ENCODE measurements around the gene FHOD3.

Gene FHOD3

GRCh38 chr18:36709315-36709714, 411.8 kb downstream of the FHOD3 start:
- H3K4me1 ChIP-seq (ENCODE audit: control insufficient read depth, insufficient read depth, low read length), result no peaks in the 10 kb centered on the region
- CTCF ChIA-PET, result interaction anchor here (3.2 kb wide), 1 partner anchor 22 kb away, joined by 24 read pairs; no protein-coding TSS in a partner anchor
- no peak overlapping the region for H3K4me3 ChIP-seq (ENCODE audit: low read depth, low read length)
- POLR2A ChIA-PET, result no interaction called here
- no peak for TF ChIP-seq ZNF221 (tag by site-specific recombination; IDR thresholded peaks at IDR 0.05; ENCODE audit: borderline replicate concordance)
- TF ChIP-seq HOXC10 (CRISPR knock-in tag; IDR thresholded peaks at IDR 0.05), result no peak
- TF ChIP-seq BCL6B (tag by site-specific recombination; IDR thresholded peaks at IDR 0.05), result no peak
- TF ChIP-seq ZNF132 (tag by site-specific recombination; IDR thresholded peaks at IDR 0.05; ENCODE audit: borderline replicate concordance), result no peak
- no peak for TF ChIP-seq ZNF843 (tag by site-specific recombination; IDR thresholded peaks at IDR 0.05)
- no peak for TF ChIP-seq ZNF266 (tag by site-specific recombination; IDR thresholded peaks at IDR 0.05; ENCODE audit: low read depth)
- TF ChIP-seq TCF7L2 (IDR thresholded peaks at IDR 0.05; ENCODE audit: borderline replicate concordance, low read depth, low read length), result no peak
- no peak for TF ChIP-seq ZNF555 (tag by site-specific recombination; conservative IDR thresholded peaks at IDR 0.05)
- no peak for TF ChIP-seq ZNF391 (tag by site-specific recombination; IDR thresholded peaks at IDR 0.05; ENCODE audit: borderline replicate concordance, low read depth)
- no peak for TF ChIP-seq ZNF175 (tag by site-specific recombination; IDR thresholded peaks at IDR 0.05)
- TF ChIP-seq ZNF394 (tag by site-specific recombination; IDR thresholded peaks at IDR 0.05; ENCODE audit: borderline replicate concordance), result no peak
- no peak for TF ChIP-seq ZNF610 (tag by site-specific recombination; IDR thresholded peaks at IDR 0.05; ENCODE audit: borderline replicate concordance)
- TF ChIP-seq MZF1 (tag by site-specific recombination; IDR thresholded peaks at IDR 0.05; ENCODE audit: borderline replicate concordance), result no peak
- no peak for TF ChIP-seq ZNF645 (tag by site-specific recombination; IDR thresholded peaks at IDR 0.05)
- H3K27ac ChIP-seq (ENCODE audit: extremely low read depth, low read depth, low read length), result no peak overlapping the region
- H3K36me3 ChIP-seq (ENCODE audit: control insufficient read depth in 2 of 2, insufficient read depth in 1 of 2, low read length in 2 of 2), result peaks cover 0 to 3% of the 10 kb centered on the region in 2 experiments; a peak in 1 of 3 replicates
- H3K9me3 ChIP-seq (ENCODE audit: control insufficient read depth, insufficient read depth, low read depth, low read length), result no peaks in the 10 kb centered on the region

GRCh38 chr18:36711014-36711725, 413.7 kb downstream of the FHOD3 start:
- H3K36me3 ChIP-seq (ENCODE audit: control insufficient read depth in 2 of 2, insufficient read depth in 1 of 2, low read length in 2 of 2), result peaks cover 0 to 3% of the 10 kb centered on the region in 2 experiments; a peak in 1 of 3 replicates
- H3K27ac ChIP-seq (ENCODE audit: extremely low read depth, low read depth, low read length), result no peak overlapping the region
- ChIA-PET CTCF (interaction anchor here (0.8 to 3.2 kb wide), 4 partner anchors 10 to 29 kb away, joined by 3 to 24 read pairs (median 4); no protein-coding TSS in a partner anchor), POLR2A (no interaction called here)
- no peak for TF ChIP-seq ZNF354C (tag by site-specific recombination; IDR thresholded peaks at IDR 0.05; ENCODE audit: borderline replicate concordance, low read depth)
- TF ChIP-seq ZNF785 (tag by site-specific recombination; IDR thresholded peaks at IDR 0.05), result no peak
- no peak for TF ChIP-seq OVOL3 (tag by site-specific recombination; IDR thresholded peaks at IDR 0.05)
- no peak overlapping the region for H3K4me3 ChIP-seq (ENCODE audit: low read depth, low read length)
- no peaks in the 10 kb centered on the region for H3K4me1 ChIP-seq (ENCODE audit: control insufficient read depth, insufficient read depth, low read length)
- no peaks in the 10 kb centered on the region for H3K9me3 ChIP-seq (ENCODE audit: control insufficient read depth, insufficient read depth, low read depth, low read length)

- H3K36me3 ChIP-seq (ENCODE audit: control insufficient read depth in 2 of 2, insufficient read depth in 1 of 2, low read length in 2 of 2), result peaks cover 0 to 3% of the 10 kb centered on the region in 2 experiments; a peak in 1 of 3 replicates
- ChIA-PET POLR2A (no interaction called here), CTCF (interaction anchor here (0.6 to 3.2 kb wide), 4 partner anchors 18 to 45 kb away, joined by 3 to 24 read pairs (median 4); no protein-coding TSS in a partner anchor)
- H3K4me1 ChIP-seq (ENCODE audit: control insufficient read depth, insufficient read depth, low read length), result no peaks in the 10 kb centered on the region
- no peak overlapping the region for H3K4me3 ChIP-seq (ENCODE audit: low read depth, low read length)
- H3K27ac ChIP-seq (ENCODE audit: extremely low read depth, low read depth, low read length), result no peak overlapping the region
- no peaks in the 10 kb centered on the region for H3K9me3 ChIP-seq (ENCODE audit: control insufficient read depth, insufficient read depth, low read depth, low read length)
- TF ChIP-seq ZNF654 (tag by site-specific recombination; IDR thresholded peaks at IDR 0.05; ENCODE audit: low read depth), result no peak
- peak; percentile 57 for TF ChIP-seq ZNF513 (tag by site-specific recombination; IDR thresholded peaks at IDR 0.05)
- TF ChIP-seq ZNF645 (tag by site-specific recombination; IDR thresholded peaks at IDR 0.05), result no peak
- no peak for TF ChIP-seq ZNF624 (tag by site-specific recombination; IDR thresholded peaks at IDR 0.05)
- TF ChIP-seq ZNF548 (tag by site-specific recombination; IDR thresholded peaks at IDR 0.05), result no peak
- TF ChIP-seq PBX3 (CRISPR knock-in tag; IDR thresholded peaks at IDR 0.05), result no peak
- TF ChIP-seq GLIS1 (tag by site-specific recombination; IDR thresholded peaks at IDR 0.05), result peak; percentile 74
- TF ChIP-seq ZNF366 (tag by site-specific recombination; conservative IDR thresholded peaks at IDR 0.05), result 0 out of 2 replicates have a peak, but pooled peaks have one; percentile 12
Measured at GRCh38 chr18:36711813-36712444, 414.4 kb downstream of the FHOD3 start.
